GM12801 (cell line): ENCODE results near the gene HDAC4.

Source experiments
- CTCF ChIP-seq: IDR thresholded peaks from one replicate; pipeline ENCODE4 v1.5.1; 2011; ENCODE audit warnings: control low read depth; ENCODE audit not compliant: insufficient read length; ENCODE audit errors: extremely low read depth

HDAC4 gene

GRCh38 chr2:239278941-239279365, 121.9 kb downstream of the HDAC4 start:
- TF ChIP-seq CTCF: no peak

- TF ChIP-seq CTCF: no peak
These were observed 122.5 kb downstream of the HDAC4 start for GRCh38 chr2:239278361-239278760.

- TF ChIP-seq CTCF: no peak
These were observed 123.3 kb downstream of the HDAC4 start for GRCh38 chr2:239277401-239278085.

- TF ChIP-seq CTCF: no peak
These were observed 124.0 kb downstream of the HDAC4 start for GRCh38 chr2:239276851-239277250.

GRCh38 chr2:239275847-239276831, 124.7 kb downstream of the HDAC4 start:
- TF ChIP-seq CTCF: no peak

- TF ChIP-seq CTCF: no peak
These were observed 125.7 kb downstream of the HDAC4 start for GRCh38 chr2:239275044-239275685.
